GM04504 (cell line): ENCODE data around the gene NHS.

Experiments
- DNase-seq: peaks from one replicate; pipeline ENCODE4 v3.0.0-alpha.2; 2012; ENCODE audit warnings: low read depth

NHS gene

DNA sequence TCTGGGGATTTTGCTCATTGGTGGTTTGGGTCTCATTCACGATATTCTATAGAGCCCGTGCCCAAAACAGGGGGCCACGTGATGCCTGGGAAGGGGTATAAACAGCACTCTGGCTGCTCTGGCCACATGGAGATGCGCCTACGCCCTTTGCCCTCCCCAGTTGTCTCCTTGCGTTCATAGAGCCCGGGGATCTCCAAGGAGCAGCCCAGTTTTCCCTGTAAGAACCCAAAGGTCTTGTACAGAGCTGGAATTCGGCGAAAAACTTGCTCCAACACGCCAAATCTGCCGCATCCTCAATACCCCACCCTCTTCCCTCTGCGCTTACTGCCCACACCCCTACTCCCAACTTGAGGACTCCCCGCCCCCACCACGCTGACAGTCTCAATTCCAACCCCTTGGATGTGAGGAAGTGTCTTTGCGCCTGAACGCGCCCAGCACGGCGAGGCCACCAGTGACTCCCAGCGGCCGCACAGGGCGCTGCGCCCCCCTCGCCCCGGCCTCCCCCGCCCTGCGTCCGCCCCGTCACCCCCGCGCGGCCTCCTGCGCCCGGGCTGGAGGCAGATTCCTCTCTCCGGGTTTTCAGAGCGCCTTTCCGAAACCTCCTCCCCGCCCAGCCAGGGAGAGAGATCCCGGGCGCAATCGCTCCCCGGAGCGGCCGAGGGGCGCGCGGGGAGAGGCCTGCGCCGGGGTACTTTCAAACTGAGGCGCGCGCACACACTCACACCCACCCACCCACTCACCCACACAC lies at the start of gene NHS:
TSS of gene NHS (plus strand) at position 582 of the 748 bp plus-strand sequence. CDS start 558 bp downstream, outside the sequence.
- peak; percentile 51 for DNase-seq

DNA sequence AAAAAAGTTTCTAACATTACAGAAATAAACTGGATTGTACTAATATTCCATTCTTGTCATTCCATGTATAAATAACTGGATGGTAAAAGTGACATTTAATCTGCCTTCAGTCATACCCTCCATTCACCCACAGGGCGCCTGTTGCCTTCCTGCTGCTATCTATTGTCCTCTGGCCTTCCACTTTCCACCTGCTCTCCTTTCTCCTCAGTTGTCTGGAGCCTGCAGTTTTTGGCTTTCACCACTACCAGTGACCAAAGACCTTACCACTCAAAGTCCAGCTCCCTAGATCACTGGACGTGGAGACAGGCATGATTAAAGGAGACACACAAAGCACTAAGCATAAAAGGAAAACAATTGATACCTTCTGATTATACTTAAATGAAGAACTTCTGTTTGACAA lies 46.2 kb upstream of the NHS start:
- no peak for DNase-seq

DNA sequence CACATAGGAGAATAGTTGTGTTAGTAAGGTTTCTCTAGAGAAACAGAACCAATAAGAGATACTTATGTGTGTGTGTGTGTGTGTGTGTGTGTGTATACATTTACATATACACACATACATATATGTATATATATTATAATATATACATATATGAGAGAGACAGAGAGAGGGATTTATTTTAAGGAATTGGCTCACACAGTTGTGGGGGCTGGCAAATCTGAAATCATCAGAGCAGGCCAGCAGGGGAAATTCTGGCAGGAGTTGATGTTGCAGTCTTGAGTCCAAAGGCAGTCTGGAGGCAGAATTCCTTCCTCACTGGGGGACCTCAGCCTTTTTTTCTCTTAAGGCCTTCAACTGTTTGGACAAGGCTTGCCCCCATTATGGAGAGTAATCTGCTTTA lies 38.6 kb upstream of the NHS start:
- DNase-seq = no peak

DNA sequence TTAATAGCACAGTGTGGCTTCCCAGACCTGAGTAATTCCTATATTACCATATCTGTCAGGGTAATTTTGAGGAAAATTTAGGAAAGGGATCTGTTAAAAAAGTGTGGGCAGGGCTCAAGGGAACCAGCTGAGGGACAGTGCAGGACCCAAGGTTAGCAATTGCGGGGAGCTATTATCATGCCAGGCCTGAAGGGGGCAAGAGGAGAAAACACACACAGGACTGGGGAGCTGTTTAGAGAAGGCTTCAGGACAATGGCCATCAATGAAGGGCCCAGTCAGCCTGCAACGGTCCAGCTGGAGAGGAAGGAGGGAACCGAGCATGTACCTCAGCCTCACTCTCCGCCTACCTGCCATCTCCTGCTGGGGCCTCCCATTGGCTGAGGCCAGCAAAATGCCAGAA lies 19.0 kb upstream of the NHS start:
- no peak for DNase-seq

DNA sequence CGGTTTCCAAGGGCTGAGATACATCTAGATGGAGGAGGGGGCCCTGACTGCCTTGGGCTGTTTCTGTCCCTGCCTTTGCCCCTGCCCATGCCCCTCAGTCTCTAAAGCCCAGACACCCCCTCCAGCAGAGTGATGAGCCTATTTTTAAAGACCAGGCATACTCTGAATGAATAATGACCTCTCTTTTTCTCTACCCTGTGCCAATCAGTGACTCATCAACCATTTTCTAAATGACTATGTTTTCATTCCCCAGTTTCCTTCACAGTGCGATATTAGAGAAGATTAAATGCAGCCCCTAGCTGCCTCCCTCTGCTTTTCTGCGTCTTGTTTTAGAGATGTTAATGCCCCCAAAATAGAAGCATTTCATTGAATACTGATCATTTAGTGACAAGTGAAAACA lies 15.5 kb upstream of the NHS start:
- no peak for DNase-seq

DNA sequence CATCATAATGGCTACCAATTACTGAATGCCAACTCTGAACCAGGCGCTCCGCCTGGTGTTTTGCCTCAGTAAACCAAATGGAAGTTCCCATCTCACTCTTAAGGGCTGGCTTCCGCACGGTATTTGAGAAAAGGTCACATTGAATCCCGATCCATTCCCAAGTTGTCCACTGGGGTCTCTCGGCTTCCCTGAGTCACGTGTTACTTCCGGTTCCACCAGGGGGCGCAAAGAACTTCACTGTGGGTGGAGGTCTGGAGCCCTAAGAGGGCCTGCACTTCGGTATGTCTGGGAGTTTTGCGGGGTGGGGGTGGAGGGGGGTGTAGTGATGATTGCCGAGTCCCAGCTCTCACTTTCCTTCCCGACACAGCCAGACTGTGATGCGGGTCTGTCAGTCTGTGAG lies 13.4 kb upstream of the NHS start:
- DNase-seq = no peak

DNA sequence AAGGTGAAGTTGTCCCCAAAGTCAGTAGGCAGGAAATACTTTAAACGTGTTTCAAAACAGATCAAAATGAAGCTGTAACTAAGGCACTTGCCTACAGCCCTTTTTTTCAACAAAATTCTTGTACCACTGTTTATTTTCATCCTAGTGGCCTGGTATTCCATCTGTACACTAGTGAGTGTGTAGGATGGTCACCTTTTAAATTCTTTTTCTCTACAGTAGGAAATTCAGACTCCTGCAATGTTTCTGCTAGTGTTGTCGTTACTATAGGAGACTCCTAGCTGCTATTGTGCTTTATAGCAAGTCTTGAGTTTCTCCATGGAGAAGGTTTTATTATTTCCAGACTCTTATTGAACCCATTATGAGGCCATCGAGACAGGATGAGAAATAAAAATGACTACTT lies 7.0 kb upstream of the NHS start:
- no peak for DNase-seq

DNA sequence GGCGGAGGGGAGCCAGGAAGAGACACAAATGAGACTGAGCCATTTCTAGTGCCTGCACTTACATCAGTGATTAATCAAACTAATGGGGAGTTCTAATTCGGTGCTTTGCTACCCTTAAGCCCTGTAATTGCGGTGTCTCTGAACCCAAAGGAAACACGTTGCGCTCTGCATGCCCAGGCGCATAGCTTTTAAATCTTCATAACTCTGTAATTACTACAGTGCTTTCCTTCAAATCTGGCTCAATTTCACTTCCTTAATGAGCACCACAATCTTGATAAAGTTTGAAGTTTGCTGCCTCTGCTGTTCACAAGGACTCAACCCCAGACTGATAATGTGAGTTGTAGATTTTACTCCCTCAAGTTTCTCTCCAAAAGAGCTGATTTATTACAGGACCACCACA lies 5.7 kb upstream of the NHS start:
- no peak for DNase-seq

DNA sequence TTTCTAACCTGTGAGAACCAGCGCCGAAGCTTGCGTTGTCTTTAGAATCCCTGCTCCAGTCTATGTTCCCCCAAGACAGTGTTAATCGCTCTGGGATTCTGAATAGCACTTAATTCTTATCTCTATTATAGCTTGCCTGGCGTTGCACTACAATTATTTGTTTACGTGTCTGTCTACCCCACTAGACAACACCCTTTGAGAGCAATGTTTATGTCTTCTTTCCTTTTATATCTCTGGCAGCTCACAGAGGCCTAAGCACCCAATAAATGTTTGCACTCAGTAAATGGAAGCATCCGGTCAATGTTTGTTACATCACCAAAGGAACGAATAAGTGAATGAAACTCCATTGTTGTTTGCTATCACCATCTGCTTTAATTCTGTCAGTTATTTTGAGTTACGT lies 4.8 kb upstream of the NHS start:
- DNase-seq = no peak

DNA sequence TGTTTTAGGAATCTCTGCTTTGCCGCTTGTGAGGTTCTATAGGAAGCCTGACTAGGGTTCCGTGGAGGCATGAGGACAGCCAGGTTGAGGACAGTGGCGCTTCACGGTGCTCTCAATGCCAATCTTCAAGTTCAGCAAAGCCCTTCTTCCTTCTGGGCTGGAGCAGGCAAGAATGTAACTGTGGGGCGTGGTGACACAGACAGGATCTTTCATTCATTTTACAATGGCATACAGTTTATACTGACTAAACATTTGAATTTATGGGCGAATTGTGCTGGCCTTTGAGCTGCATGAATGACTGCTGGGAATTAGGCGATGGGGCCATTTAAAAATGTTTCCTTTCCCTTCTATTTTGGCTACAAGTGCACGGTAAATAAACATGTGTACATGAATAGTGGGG lies 2.9 kb upstream of the NHS start:
- no peak for DNase-seq

DNA sequence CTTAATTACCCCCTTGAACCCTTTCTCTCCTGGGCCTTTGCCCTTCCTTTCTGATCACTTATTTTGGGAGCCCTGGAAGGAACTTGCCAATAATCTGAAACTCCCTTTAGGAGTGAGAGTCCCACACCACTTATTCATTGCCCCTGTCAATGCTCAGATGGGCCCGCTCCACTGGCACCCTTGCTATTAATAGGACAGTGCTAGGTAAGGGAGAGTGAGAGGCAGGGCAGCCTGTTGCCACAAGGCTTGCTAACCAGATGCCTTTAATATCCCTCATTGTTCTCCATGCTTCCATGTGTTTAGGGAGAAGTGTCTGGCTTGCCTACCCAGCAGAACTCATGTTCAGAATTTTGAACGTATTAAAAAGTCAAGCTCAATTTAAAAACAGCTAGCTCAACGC lies 1.7 kb upstream of the NHS start:
- DNase-seq = no peak

DNA sequence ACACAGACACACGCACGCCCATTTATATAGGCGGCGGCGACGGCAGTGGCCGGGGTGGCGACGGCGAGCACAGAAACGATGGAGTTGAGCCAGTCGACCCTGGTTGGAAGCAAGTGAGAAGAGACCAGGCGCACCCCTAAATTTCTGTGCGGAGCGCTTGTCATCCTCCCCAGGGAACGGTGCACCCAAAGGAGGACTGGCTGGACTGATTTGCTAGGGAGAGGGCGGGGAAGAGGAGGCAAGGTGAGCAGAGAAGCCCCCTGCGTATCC lies 302 bp downstream of the NHS start:
- no peak for DNase-seq

DNA sequence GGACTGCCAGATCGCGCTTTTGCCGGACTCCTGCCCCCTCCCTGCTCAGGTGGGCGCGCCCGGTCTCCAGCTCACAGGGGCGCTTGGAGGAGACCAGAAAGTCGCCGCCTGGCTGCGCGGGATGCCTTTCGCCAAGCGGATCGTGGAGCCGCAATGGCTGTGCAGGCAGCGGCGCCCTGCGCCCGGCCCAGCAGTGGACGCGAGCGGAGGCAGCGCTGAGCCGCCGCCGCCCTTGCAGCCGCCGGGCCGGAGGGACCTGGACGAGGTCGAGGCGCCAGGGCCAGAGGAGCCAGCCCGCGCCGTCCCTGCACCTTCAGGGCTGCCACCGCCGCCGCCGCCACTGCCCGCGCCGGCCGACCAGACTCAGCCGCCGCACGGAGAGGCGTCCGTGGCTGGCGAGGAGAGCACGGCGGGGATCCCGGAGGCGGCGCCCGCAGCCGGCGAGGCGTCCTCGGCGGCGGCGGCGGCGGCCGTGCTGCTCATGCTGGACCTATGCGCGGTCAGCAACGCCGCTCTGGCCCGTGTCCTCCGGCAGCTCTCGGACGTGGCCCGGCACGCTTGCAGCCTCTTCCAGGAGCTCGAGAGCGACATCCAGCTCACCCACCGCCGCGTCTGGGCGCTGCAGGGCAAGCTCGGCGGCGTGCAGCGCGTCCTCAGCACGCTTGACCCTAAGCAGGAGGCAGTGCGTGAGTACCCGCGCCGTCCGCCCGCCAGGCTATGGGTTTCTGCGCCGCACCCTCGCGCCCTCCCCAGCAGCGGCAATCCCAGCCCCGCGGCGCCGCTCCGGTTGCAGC lies 834 bp downstream of the NHS start:
- no peak for DNase-seq

DNA sequence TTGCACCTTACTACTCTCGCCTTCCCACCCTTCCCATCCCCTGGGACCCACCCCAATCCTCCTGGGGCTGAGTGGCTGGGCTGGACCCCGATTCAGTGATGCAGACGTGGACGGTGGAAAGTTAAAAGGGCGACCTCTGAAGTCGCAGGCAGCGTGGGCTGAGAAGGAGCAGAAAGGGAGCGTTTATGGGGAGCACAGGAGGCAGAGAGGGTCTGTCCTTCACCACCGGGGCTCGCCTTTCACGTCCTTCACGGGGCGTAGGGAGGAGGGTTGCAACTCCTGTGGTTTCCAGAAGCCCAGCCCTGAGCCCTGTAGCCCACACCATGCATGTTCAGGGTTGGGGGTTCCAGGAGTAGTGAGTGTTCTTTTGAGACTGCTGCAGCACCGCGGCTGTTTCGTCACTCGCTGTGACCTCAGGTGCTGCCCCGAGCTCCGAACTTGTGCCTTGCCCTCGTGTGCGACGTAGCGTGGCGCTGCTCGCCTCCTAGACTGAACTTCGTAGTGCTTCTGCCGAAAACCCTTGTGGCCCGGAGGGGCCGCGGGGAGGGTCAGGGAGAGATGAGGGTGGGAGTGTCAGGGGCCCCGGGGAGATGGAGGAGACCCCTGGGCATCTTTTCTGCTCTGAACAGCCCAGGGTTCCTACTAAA lies 1.6 kb downstream of the NHS start:
- no peak for DNase-seq

DNA sequence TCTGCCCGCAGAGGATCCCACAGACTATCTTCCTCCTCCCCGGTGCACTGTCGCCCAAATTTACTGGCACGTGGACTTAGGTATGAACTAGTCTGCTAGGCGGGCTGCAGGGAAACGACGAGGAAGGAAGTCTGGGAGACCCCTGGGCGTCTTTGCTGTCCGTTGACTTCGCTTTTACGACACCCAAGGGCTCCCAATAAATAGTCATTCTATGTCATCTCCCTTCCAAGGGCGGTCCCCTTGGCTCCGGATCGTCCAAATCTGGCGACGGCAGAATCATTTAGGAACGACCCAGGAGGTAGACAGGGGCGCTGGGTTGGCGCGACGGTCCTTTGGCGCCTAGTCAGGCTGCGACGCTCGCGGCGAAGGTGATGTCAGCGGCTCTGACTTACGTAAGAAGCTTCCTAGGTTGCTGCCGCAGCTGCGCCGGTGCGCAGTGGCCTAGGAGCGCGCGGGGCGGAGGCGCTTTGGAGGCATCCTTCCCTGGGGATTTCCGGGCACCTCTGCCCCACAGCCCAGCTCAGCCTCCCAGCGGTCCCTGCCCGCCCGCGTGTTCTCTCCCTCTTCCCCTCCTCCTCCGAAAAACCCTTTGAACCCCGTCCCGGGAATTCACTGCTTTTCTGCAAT lies 2.2 kb downstream of the NHS start:
- no peak for DNase-seq

DNA sequence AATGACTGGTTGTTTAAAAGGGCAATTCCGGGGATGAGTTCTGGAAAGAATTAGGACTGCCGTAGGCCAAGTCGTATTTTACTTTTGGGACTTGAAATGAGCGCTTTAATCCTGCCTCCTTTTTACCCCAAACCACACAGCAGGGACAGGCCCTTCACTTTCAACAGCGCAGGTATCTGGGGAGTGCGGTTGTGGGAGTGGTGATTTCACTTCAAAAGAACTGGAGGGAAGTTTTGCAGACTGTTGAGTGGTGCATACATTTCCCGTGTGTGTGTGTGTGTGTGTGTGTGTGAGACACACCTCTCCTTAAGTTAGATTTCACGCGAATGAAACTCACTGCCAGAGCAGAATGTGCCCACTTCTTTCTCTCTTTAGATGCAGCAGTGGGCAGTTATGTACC lies 2.8 kb downstream of the NHS start:
- no peak for DNase-seq

DNA sequence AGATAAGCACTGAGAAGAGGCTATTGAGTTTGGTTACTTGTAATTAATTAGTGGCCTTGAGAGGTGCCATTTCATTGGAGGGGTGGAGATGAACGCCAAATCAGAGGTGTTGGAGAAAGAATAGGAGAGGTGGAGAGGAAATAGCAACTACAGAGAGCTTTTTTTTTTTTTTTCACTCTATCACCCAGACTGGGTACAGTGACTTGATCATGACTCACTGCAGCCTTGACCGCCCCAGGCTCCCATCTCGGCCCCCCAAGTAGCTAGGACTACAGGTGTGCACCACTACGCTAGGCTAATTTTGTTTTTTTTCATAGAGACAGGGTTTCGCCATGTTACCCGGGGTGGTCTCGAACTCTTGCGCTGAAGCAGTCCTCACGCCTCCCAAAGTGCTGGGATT lies 5.2 kb downstream of the NHS start:
- no peak for DNase-seq

DNA sequence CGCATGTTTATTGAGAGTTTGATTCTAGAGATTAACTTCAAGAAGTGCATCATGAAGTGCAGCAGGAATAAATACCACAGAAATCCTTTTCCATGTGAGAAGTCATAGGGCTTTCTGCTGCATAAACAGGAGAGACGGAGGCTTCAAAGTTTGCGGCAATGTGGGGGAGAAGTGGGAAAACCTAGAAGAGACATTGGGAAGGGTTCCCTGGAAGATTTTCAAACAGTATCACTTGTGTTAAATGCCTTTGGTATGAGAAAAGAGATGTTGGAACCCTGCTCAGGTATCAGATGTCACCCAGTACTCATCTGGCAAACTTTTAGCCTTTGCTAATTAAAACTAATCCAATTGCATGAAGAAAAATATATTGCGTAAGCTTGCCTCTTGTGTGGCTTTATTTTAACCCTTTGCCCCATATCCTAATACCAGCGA lies 15.4 kb downstream of the NHS start:
- DNase-seq = no peak

DNA sequence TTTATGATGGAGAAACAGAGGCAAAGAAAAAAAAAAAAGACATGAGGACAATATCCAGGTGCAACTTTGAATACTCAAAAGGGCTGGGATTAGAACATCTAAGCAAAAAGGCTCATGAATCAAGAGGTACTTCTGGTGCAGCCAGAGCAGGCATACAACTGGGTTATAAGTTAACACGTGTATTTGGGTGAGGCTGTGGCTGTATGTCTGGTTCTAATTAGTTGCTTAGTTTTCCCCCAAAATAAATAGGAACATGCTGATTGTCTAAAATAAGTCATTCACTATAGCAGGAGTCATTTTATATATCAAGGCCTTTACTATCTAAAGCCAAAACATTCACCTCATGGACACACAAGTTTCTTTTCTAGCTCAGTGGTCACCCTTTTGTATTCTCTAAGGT lies 20.2 kb downstream of the NHS start:
- no peak for DNase-seq

DNA sequence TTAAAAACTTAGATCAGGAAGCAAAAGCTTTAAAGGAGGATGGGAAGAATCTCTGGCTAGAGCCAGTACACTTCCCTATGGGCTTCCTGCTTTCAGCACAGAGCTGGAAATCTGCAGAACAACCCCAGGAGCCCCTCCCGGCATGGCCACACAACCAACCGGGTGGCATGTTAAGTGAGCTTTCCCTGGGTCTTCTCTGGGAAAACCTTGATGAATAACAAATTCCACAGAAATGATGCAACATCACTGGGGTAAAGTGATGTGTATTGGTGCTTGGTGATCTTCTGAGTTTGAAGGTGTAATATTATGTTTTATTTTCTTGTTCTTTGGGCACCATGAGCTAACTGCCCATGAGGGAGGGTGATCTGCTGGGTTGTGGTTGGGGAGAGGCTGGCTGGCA lies 22.1 kb downstream of the NHS start:
- DNase-seq = no peak

DNA sequence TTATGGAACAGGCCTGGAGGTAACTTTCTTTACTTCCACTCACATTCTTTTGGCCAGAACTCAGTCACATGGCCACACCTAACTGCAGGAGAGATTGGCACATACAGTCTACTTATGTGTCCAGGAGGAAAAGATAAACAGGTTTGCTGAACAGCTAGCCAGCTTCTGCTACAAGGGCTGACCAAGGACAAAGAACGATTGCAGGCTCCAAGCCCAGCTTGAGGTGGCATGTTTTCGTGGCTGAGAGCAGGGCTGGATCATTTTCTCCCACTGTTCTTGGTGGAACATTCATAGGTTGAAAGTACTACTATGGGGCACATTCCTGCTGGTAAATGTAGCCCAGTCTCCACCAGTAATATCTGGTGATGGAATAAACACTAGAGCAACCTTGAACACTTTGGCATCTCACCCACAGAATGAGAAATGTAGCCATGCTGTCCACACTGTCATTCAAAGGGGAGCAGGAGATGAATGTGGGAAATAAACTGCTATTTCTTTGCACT lies 28.2 kb downstream of the NHS start:
- no peak for DNase-seq

DNA sequence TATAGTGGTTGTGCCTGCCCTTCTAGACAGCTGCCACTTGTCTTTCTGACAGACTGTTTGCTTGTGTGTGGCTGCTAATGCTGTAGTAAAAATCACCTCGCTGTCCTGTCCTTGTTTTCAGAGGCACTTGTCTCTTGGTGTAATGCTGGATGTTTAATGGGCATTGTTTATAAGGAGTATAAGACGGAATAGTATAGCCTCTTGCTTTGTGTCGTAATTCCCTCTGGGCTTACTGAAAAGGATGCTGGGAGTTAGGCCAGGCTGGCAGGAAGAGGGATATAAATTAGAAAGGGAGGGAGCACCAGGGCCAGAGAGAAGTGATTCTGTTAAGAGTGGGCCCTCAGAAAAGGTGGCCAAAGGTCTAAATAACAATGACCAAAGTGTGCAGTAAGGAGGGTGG lies 29.0 kb downstream of the NHS start:
- no peak for DNase-seq
